ENCODE measurements around the gene EEF1A2. TPM values are rescaled to one million over a fixed set of nuclear protein-coding genes. Genes with fewer than 3 reads are reported as not detected.
A peak's percentile ranks its signal among the peaks of the same experiment; 100 is the strongest.

EEF1A2 gene
- total RNA-seq, 2 donors from 2014 or later: 21.0 to 23.1 TPM

- ATAC-seq: no peak
- Histone ChIP-seq H3K36me3 (replicated peaks in 1 of 2; ENCODE audit: insufficient read depth in 1 of 2, low read depth in 2 of 2) (no peaks in the 10 kb centered on the region), H3K27ac (no peak overlapping the region), H3K4me3 (no peak overlapping the region), H3K4me1 (peaks cover 11% of the 10 kb centered on the region), H3K27me3 (no peaks in the 10 kb centered on the region), H3K9me3 (no peaks in the 10 kb centered on the region)
- DNase-seq: no peak
- 78 to 79% methylated on average over 27 of the region's 27 CpGs for WGBS, 2 donors
- intact Hi-C loops (cut with DNase I): loop anchor here (10.0 kb wide), 1 partner anchor 323 kb away; no protein-coding TSS in a partner anchor
- no peak for TF ChIP-seq CTCF (IDR thresholded peaks at IDR 0.05)
- TF ChIP-seq POLR2A (IDR thresholded peaks at IDR 0.05): no peak
These were observed 33.0 kb upstream of the EEF1A2 start for GRCh38 chr20:63531686-63532448.

GRCh38 chr20:63530788-63531160 lies 31.9 kb upstream of the EEF1A2 start:
- intact Hi-C loops (cut with DNase I): loop anchor here (10.0 kb wide), 1 partner anchor 324 kb away; no protein-coding TSS in a partner anchor
- no peak for ATAC-seq
- H3K9me3 ChIP-seq: no peaks in the 10 kb centered on the region
- no peak overlapping the region for H3K27ac ChIP-seq
- TF ChIP-seq POLR2A (IDR thresholded peaks at IDR 0.05) (no peak), CTCF (IDR thresholded peaks at IDR 0.05) (no peak)
- DNase-seq: no peak
- no peaks in the 10 kb centered on the region for H3K27me3 ChIP-seq
- no peaks in the 10 kb centered on the region for H3K36me3 ChIP-seq (replicated peaks in 1 of 2; ENCODE audit: insufficient read depth in 1 of 2, low read depth in 2 of 2)
- WGBS, 2 donors: 34 to 54% methylated on average over 5 to 14 of the region's 14 CpGs
- peaks cover 11% of the 10 kb centered on the region for H3K4me1 ChIP-seq
- H3K4me3 ChIP-seq: no peak overlapping the region

- Histone ChIP-seq H3K27ac (no peak overlapping the region), H3K4me3 (no peak overlapping the region), H3K4me1 (peaks cover 11% of the 10 kb centered on the region), H3K36me3 (replicated peaks in 1 of 2; ENCODE audit: insufficient read depth in 1 of 2, low read depth in 2 of 2) (no peaks in the 10 kb centered on the region), H3K9me3 (no peaks in the 10 kb centered on the region), H3K27me3 (no peaks in the 10 kb centered on the region)
- DNase-seq (peak in 2 of 4 donors; percentile 9 to 11), ATAC-seq (no peak)
- WGBS, 2 donors: 64 to 68% methylated on average over 17 to 36 of the region's 39 CpGs
- intact Hi-C loops (cut with DNase I): loop anchor here (10.0 kb wide), 1 partner anchor 325 kb away; no protein-coding TSS in a partner anchor
- TF ChIP-seq POLR2A (IDR thresholded peaks at IDR 0.05) (no peak), CTCF (IDR thresholded peaks at IDR 0.05) (no peak)
These were observed 31.2 kb upstream of the EEF1A2 start for GRCh38 chr20:63529861-63530787.

- WGBS, 2 donors: 79% methylated on average over 8 to 27 of the region's 27 CpGs
- H3K4me1 ChIP-seq: peaks cover 9% of the 10 kb centered on the region
- H3K4me3 ChIP-seq: no peak overlapping the region
- no peak for ATAC-seq
- H3K27ac ChIP-seq: no peak overlapping the region
- intact Hi-C loops (cut with DNase I): no loop called here
- no peaks in the 10 kb centered on the region for H3K36me3 ChIP-seq (replicated peaks in 1 of 2; ENCODE audit: insufficient read depth in 1 of 2, low read depth in 2 of 2)
- DNase-seq: peak in 1 of 4 donors; percentile 15
- no peaks in the 10 kb centered on the region for H3K9me3 ChIP-seq
- no peak for TF ChIP-seq POLR2A (IDR thresholded peaks at IDR 0.05)
- no peak for TF ChIP-seq CTCF (IDR thresholded peaks at IDR 0.05)
- H3K27me3 ChIP-seq: no peaks in the 10 kb centered on the region
These were observed 30.4 kb upstream of the EEF1A2 start for GRCh38 chr20:63529180-63529860.
